GM19099 (cell line): ENCODE data around the gene LCE1E.

Source experiments
- POLR2A ChIP-seq: IDR thresholded peaks from 3 replicates; pipeline ENCODE4 v1.6.1; 2011; ENCODE audit warnings: low read depth; ENCODE audit not compliant: insufficient read length; ENCODE audit errors: extremely low read depth

The LCE1E gene

GRCh38 chr1:152761609-152762213, 24.3 kb upstream of the LCE1E start:
- no peak for TF ChIP-seq POLR2A

DNA sequence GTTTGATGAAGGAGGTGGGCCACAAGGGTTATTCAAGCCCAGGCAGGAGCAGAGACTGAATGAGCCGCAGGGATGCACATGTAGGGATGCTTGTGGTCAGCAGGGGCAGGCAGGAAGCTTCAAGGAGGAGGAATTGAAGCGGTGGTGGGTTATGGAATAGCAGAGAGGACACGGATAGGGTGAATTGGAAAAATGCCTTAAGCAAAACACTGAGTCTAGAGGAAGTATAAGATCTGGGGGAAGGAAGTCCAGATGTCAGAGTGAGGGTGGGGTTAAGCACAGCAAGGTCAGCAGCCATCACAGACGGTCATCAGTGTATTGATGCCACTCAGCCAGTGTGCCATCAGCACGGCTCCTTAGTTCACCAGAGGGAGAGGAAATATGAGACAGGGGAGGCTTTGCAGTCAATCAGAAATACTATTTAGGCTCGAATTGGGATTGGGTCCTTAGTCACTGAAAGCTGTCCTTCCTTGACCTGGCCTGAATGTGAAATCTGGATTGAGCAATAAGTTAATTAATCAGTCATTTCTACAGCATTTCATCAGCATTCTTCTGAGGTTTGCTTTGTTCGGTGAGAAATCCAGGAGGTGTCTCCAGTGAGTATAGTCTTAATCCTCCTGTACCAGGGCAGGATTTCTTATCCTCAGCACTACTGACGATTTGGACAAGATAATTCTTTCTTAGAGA, 17.1 kb upstream of the LCE1E start:
- TF ChIP-seq POLR2A = no peak

GRCh38 chr1:152770411-152770810, 15.6 kb upstream of the LCE1E start:
- TF ChIP-seq POLR2A = no peak

- no peak for TF ChIP-seq POLR2A
Observed at GRCh38 chr1:152774875-152775274, 11.2 kb upstream of the LCE1E start, which contains the start of gene LCE1F. LCE1F (plus strand) TSS chr1:152775140; CDS start chr1:152776372, 1,232 bp downstream.

GRCh38 chr1:152776361-152776760, 9.7 kb upstream of the LCE1E start:
- TF ChIP-seq POLR2A = no peak

DNA sequence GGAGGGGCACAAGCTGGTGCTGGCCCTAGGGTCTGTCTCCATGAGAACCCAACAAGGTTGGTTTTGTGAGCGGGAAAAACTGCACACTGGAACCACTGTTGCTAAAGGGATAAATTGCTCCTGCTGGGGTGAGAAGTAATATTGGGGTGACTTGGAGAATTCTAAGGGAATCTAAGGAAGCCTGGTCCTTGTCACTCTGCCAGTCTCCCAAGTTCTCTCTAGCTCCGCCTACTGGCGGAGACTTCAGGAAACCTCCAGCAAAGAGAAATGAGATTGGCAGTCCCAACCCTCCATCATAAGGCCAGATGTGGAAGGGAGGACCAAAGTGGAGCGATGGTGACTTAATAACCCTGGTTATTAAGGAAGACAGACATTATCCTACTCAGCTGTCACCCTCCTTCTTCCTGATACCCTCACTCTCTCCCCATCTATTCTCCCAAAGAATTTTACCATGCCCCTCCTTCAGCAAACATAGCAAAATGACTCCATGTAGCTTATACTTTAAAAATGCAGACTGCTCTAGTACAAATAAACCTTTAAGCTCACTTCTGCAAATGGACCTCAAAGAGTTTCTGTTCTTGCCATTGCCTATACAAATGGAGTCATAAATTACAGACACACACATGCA, 8.4 kb upstream of the LCE1E start:
- TF ChIP-seq POLR2A = no peak

DNA sequence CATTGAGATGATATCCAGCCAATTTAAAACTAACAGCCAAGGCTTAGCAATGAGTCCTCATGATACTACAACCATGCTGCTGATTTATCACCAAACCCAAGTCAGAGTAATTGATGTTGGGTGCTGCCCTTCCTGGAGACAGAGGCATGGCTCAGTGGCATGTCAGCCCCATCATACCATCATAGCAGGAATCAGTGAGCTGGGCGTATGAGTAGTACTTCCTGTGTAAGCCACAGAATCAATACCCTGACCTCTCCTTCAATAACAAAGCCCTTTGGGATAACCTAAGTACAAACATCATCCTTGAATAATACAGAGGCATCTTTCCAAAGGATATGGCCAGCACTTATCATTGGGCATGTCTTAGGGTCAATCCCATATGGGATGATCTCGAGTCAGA, 3.0 kb upstream of the LCE1E start:
- TF ChIP-seq POLR2A = no peak

DNA sequence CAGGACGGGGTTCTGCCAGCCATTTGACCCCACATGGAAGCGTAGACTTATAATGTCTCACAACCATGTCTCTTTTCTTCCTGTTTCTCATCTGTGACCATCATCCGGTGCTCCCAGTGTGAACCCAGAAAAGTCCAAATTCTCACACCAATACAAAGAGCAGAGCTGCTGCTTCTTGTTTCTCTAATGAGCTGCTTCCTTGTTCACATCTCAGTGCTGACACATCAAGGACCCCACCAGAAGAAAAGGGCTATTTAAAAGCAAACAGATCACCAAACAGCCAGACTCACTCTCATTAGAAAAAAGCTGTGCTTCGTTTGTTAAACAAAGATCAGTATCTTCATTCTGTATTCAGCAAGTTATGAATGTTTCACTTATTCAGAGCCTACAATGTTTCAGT, 9.6 kb downstream of the LCE1E start:
- TF ChIP-seq POLR2A = no peak

DNA sequence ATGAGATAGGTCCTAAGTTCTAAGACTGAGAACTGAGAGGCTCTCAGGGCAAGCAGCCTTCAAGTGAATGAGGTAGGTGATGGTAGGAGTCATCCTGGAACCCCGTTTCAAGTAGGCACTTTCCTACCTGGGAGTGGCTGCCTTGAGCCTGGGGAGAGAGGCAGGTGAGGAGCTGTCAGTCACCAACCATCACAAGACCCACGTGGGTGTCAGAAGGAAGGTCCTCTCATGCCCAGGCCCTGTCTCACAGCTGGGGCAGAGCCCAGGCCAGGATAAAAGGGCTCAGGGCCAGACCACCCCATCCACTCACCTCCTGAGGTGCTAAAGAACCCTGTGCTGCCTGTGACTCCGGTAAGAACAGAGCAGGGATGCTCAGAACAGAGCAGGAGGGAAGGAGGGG, 10.4 kb downstream of the LCE1E start, which contains the start of gene LCE1D:
Gene LCE1D (plus strand): TSS at position 301 of the 400 bp plus-strand sequence. CDS start 1,074 bp downstream, outside the sequence.
- no peak for TF ChIP-seq POLR2A

GRCh38 chr1:152801333-152801732, 15.3 kb downstream of the LCE1E start:
- TF ChIP-seq POLR2A = no peak

- TF ChIP-seq POLR2A = no peak
Observed at GRCh38 chr1:152806576-152806975, 20.5 kb downstream of the LCE1E start, which contains the start of gene LCE1C. LCE1C (minus strand) TSS chr1:152806651; CDS start chr1:152805478, 1,173 bp downstream.

DNA sequence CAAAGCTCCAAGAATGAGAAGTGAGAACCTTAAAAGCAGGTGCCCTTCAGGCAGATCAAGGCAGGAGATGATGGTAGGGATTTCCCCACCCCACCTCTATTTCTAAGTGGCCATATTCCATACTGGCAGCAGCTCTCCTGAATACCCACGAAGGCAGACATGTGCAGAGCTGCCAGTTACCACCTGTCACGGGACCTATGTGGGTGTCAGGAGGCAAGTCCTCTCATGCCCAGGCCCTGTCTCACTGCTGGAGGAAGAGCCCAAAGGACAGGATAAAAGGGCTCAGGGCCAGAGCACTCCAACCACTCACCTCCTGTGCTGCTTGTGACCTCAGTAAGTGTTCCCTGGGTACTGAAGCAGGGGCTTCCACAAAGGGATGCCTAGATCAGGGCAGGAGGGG, 25.0 kb downstream of the LCE1E start:
- no peak for TF ChIP-seq POLR2A

- no peak for TF ChIP-seq POLR2A
Observed at GRCh38 chr1:152811671-152812070, 25.6 kb downstream of the LCE1E start, which contains the start of gene LCE1B. LCE1B (plus strand) TSS chr1:152811971; CDS start chr1:152812447, 476 bp downstream.

DNA sequence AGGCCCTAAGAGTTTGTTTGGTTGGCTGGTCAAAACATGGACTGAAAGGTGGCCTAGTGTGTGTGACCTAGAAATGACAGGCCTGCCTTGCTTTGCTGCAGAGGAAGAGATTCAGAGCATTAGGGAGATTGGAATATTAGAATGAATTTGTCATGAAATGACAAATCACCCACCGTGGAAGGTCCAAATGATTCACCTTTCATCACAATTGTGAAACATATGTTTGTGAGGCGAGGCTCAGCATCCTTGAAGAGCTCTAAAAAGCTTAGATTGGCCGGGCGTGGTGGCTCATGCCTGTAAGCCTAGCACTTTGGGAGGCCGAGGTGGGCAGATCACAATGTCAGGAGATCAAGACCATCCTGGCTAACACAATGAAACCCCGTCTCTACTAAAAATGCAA, 31.3 kb downstream of the LCE1E start:
- TF ChIP-seq POLR2A = no peak

DNA sequence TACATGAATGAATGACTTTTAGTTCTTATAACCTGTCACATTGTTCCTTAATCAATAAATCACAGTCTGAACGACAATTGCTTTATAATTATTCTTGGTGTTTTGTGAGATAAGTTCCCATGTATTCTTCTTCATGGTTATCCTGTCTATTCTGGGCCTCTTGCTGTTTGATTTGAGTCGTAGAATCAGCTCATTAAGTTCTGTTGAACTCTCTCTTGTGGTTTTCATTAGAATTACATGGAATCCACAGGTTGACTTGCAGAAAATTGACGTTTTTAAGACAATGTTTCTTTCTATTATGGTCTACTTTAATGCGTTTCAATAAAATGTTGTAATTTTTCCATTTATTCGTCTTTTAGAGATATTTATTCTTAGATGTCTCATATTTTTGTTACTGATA, 37.2 kb downstream of the LCE1E start:
- no peak for TF ChIP-seq POLR2A

- TF ChIP-seq POLR2A = no peak
Observed at GRCh38 chr1:152824964-152825363, 38.9 kb downstream of the LCE1E start.

- TF ChIP-seq POLR2A = no peak
Observed at GRCh38 chr1:152827173-152827572, 41.1 kb downstream of the LCE1E start, which contains the start of gene LCE1A. LCE1A (plus strand) TSS chr1:152827473; CDS start chr1:152827473, 0 bp downstream.

DNA sequence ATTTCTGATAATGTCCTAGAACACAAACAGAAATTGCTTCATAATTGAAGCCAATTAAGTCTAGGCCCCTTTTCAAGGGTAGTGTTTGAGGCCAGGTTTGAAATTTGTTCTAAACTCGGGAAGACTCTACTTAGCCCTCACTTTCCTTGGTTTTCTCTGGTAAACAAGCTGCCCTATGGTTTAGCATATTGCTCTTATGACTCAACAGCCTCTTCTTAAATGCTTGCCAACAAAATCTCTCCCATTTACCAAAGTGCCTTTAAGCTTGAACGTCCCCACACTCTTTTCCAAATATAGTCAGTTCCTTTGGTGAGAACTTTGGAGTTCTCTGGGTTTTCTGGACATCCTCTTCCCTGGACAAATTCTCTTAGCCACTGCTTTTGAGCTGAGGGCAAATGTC, 50.8 kb downstream of the LCE1E start:
- TF ChIP-seq POLR2A = no peak
